ENCODE results near the gene OCIAD2. TPM values are rescaled to one million over a fixed set of nuclear protein-coding genes. Genes with fewer than 3 reads are reported as not detected.

The OCIAD2 gene
- total RNA-seq, 1 experiment from 2014 or later, result 82.7 TPM

DNA sequence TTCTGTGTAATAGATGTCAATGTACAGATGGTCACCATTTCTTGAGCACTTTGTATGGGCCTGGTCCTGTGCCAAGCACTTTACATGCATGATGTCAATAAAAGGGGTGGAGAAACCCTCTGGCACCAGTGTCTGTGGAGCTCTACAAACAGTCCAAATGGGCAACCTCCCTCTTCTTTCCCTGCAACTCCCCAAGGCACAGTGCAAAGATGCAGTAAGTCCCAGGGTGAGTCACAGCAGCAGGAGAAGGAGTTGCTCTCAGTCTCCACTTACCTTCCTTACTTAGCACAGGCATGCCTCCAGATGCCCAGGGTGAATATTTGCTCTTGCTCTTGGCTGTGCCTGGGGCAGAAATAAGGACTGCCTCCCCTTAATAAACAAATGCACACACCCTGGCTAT, 4.3 kb downstream of the OCIAD2 start (continued):
- TF ChIP-seq, protein P1, sequence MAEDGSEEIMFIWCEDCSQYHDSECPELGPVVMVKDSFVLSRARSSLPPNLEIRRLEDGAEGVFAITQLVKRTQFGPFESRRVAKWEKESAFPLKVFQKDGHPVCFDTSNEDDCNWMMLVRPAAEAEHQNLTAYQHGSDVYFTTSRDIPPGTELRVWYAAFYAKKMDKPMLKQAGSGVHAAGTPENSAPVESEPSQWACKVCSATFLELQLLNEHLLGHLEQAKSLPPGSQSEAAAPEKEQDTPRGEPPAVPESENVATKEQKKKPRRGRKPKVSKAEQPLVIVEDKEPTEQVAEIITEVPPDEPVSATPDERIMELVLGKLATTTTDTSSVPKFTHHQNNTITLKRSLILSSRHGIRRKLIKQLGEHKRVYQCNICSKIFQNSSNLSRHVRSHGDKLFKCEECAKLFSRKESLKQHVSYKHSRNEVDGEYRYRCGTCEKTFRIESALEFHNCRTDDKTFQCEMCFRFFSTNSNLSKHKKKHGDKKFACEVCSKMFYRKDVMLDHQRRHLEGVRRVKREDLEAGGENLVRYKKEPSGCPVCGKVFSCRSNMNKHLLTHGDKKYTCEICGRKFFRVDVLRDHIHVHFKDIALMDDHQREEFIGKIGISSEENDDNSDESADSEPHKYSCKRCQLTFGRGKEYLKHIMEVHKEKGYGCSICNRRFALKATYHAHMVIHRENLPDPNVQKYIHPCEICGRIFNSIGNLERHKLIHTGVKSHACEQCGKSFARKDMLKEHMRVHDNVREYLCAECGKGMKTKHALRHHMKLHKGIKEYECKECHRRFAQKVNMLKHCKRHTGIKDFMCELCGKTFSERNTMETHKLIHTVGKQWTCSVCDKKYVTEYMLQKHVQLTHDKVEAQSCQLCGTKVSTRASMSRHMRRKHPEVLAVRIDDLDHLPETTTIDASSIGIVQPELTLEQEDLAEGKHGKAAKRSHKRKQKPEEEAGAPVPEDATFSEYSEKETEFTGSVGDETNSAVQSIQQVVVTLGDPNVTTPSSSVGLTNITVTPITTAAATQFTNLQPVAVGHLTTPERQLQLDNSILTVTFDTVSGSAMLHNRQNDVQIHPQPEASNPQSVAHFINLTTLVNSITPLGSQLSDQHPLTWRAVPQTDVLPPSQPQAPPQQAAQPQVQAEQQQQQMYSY (CRISPR knock-in tag; IDR thresholded peaks at IDR 0.05), result no peak
- TF ChIP-seq ZNF396 (CRISPR knock-in tag; IDR thresholded peaks at IDR 0.05; ENCODE audit: borderline replicate concordance), result no peak
- TF ChIP-seq, protein P2, sequence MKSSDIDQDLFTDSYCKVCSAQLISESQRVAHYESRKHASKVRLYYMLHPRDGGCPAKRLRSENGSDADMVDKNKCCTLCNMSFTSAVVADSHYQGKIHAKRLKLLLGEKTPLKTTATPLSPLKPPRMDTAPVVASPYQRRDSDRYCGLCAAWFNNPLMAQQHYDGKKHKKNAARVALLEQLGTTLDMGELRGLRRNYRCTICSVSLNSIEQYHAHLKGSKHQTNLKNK (CRISPR knock-in tag; IDR thresholded peaks at IDR 0.05), result no peak
- TF ChIP-seq TP53 (CRISPR knock-in tag; IDR thresholded peaks at IDR 0.05), result no peak
- TF ChIP-seq, protein P3, sequence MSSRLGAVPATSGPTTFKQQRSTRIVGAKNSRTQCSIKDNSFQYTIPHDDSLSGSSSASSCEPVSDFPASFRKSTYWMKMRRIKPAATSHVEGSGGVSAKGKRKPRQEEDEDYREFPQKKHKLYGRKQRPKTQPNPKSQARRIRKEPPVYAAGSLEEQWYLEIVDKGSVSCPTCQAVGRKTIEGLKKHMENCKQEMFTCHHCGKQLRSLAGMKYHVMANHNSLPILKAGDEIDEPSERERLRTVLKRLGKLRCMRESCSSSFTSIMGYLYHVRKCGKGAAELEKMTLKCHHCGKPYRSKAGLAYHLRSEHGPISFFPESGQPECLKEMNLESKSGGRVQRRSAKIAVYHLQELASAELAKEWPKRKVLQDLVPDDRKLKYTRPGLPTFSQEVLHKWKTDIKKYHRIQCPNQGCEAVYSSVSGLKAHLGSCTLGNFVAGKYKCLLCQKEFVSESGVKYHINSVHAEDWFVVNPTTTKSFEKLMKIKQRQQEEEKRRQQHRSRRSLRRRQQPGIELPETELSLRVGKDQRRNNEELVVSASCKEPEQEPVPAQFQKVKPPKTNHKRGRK (CRISPR knock-in tag; IDR thresholded peaks at IDR 0.05; ENCODE audit: borderline replicate concordance), result no peak
- TF ChIP-seq, protein P4, sequence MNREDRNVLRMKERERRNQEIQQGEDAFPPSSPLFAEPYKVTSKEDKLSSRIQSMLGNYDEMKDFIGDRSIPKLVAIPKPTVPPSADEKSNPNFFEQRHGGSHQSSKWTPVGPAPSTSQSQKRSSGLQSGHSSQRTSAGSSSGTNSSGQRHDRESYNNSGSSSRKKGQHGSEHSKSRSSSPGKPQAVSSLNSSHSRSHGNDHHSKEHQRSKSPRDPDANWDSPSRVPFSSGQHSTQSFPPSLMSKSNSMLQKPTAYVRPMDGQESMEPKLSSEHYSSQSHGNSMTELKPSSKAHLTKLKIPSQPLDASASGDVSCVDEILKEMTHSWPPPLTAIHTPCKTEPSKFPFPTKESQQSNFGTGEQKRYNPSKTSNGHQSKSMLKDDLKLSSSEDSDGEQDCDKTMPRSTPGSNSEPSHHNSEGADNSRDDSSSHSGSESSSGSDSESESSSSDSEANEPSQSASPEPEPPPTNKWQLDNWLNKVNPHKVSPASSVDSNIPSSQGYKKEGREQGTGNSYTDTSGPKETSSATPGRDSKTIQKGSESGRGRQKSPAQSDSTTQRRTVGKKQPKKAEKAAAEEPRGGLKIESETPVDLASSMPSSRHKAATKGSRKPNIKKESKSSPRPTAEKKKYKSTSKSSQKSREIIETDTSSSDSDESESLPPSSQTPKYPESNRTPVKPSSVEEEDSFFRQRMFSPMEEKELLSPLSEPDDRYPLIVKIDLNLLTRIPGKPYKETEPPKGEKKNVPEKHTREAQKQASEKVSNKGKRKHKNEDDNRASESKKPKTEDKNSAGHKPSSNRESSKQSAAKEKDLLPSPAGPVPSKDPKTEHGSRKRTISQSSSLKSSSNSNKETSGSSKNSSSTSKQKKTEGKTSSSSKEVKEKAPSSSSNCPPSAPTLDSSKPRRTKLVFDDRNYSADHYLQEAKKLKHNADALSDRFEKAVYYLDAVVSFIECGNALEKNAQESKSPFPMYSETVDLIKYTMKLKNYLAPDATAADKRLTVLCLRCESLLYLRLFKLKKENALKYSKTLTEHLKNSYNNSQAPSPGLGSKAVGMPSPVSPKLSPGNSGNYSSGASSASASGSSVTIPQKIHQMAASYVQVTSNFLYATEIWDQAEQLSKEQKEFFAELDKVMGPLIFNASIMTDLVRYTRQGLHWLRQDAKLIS (CRISPR knock-in tag; IDR thresholded peaks at IDR 0.05; ENCODE audit: borderline replicate concordance), result no peak

DNA sequence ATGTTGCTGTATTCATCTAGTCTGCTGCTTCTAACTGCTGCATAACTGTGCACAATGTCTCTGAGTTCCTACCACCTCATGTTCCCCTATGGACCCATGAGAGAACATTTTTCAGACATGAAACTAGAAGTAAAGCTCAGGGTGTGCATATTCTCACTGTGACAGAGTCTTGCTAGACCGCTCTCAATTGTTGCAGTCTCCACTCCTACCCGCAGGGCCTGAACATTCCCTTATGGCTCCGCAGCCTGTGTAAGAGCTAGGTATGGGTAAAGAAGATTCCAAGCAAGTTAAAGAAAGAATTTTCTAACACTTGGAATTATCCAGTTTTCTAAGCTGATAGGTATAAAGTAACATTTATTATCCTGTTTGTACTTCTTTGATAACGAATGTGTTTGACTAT, 5.4 kb downstream of the OCIAD2 start:
- ATAC-seq (no peak), DNase-seq (ENCODE audit: low spot score) (no peak)
- ChIA-PET CTCF (interaction anchor here (1.0 kb wide), 1 partner anchor 48 kb away, joined by 3 read pairs; no protein-coding TSS in a partner anchor), POLR2A (interaction anchor here (0.6 kb wide), 1 partner anchor 74 kb away, joined by 4 read pairs; no protein-coding TSS in a partner anchor)
- Mint-ChIP-seq H3K27me3 (ENCODE audit: low read depth) (no peaks in the 10 kb centered on the region), H3K4me1 (peaks cover 16% of the 10 kb centered on the region), H3K36me3 (peaks cover 61% of the 10 kb centered on the region), H3K9me3 (no peaks in the 10 kb centered on the region), H3K4me3 (no peak overlapping the region), H3K27ac (no peak overlapping the region)
- TF ChIP-seq ZNF232 (CRISPR knock-in tag; IDR thresholded peaks at IDR 0.05), result no peak
- no peak for TF ChIP-seq ZNF671 (CRISPR knock-in tag; IDR thresholded peaks at IDR 0.05)
- TF ChIP-seq, protein P5, sequence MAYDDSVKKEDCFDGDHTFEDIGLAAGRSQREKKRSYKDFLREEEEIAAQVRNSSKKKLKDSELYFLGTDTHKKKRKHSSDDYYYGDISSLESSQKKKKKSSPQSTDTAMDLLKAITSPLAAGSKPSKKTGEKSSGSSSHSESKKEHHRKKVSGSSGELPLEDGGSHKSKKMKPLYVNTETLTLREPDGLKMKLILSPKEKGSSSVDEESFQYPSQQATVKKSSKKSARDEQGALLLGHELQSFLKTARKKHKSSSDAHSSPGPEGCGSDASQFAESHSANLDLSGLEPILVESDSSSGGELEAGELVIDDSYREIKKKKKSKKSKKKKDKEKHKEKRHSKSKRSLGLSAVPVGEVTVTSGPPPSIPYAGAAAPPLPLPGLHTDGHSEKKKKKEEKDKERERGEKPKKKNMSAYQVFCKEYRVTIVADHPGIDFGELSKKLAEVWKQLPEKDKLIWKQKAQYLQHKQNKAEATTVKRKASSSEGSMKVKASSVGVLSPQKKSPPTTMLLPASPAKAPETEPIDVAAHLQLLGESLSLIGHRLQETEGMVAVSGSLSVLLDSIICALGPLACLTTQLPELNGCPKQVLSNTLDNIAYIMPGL (CRISPR knock-in tag; IDR thresholded peaks at IDR 0.05), result no peak
- TF ChIP-seq, protein P1 (CRISPR knock-in tag; IDR thresholded peaks at IDR 0.05), result no peak
- TF ChIP-seq FOXP1 (CRISPR knock-in tag; IDR thresholded peaks at IDR 0.05; ENCODE audit: borderline replicate concordance), result no peak
- no peak for TF ChIP-seq RELA (CRISPR knock-in tag; IDR thresholded peaks at IDR 0.05; ENCODE audit: borderline replicate concordance)
- TF ChIP-seq, protein P6, sequence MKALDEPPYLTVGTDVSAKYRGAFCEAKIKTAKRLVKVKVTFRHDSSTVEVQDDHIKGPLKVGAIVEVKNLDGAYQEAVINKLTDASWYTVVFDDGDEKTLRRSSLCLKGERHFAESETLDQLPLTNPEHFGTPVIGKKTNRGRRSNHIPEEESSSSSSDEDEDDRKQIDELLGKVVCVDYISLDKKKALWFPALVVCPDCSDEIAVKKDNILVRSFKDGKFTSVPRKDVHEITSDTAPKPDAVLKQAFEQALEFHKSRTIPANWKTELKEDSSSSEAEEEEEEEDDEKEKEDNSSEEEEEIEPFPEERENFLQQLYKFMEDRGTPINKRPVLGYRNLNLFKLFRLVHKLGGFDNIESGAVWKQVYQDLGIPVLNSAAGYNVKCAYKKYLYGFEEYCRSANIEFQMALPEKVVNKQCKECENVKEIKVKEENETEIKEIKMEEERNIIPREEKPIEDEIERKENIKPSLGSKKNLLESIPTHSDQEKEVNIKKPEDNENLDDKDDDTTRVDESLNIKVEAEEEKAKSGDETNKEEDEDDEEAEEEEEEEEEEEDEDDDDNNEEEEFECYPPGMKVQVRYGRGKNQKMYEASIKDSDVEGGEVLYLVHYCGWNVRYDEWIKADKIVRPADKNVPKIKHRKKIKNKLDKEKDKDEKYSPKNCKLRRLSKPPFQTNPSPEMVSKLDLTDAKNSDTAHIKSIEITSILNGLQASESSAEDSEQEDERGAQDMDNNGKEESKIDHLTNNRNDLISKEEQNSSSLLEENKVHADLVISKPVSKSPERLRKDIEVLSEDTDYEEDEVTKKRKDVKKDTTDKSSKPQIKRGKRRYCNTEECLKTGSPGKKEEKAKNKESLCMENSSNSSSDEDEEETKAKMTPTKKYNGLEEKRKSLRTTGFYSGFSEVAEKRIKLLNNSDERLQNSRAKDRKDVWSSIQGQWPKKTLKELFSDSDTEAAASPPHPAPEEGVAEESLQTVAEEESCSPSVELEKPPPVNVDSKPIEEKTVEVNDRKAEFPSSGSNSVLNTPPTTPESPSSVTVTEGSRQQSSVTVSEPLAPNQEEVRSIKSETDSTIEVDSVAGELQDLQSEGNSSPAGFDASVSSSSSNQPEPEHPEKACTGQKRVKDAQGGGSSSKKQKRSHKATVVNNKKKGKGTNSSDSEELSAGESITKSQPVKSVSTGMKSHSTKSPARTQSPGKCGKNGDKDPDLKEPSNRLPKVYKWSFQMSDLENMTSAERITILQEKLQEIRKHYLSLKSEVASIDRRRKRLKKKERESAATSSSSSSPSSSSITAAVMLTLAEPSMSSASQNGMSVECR (CRISPR knock-in tag; IDR thresholded peaks at IDR 0.05; ENCODE audit: borderline replicate concordance), result no peak
- TF ChIP-seq KAT7 (CRISPR knock-in tag; IDR thresholded peaks at IDR 0.05; ENCODE audit: borderline replicate concordance), result no peak
- TF ChIP-seq ZNF423 (CRISPR knock-in tag; IDR thresholded peaks at IDR 0.05), result no peak
- TF ChIP-seq ZBTB21 (CRISPR knock-in tag; IDR thresholded peaks at IDR 0.05; ENCODE audit: borderline replicate concordance), result no peak
